CD4-positive, alpha-beta T cell (primary cell): ENCODE results near the gene GPR61. TPM values are rescaled to one million over a fixed set of nuclear protein-coding genes. Genes with fewer than 3 reads are reported as not detected.

Experiments
- ATAC-seq: fragments of 200-7000 bp; cut with Tn5 transposase; one replicate; pipeline ENCODE4 v1.10.0; 2022; ENCODE audit warnings: mild to moderate bottlenecking; ENCODE audit not compliant: poor library complexity
- CTCF ChIA-PET: fragments of 350-600 bp; sonication (Branson Sonifier 250); formaldehyde crosslinking; loops from one replicate; lab custom pipeline; 2021; ENCODE audit warnings: antibody characterized with exemption, inconsistent platforms; lab: Charles Lee
- POLR2A ChIA-PET: fragments of 350-600 bp; sonication (Branson Sonifier 250); formaldehyde crosslinking; loops from one replicate; lab custom pipeline; 2021; ENCODE audit warnings: antibody characterized with exemption, inconsistent platforms; lab: Charles Lee
- DNase-seq, 14 experiments: peaks; one replicate each; pipeline ENCODE4 v3.0.0-alpha.2; 2013 to 2020; ENCODE audit warnings: mixed read lengths in 2 of 14
- H3K27ac ChIP-seq, 2 donors: one replicate each; pipeline versions ENCODE4 v1.5.1 to v1.7.0; 2013; ENCODE audit warnings: low read length in 2 of 2, low read depth in 1 of 2, mild to moderate bottlenecking in 1 of 2
- H3K27me3 ChIP-seq, 2 experiments: 1 replicate in 1 of 2; 2 replicates in 1 of 2; pipeline versions ENCODE4 v1.6.1 to v1.7.0; 2013; ENCODE audit warnings: low read length in 2 of 2, control low read depth in 1 of 2, mild to moderate bottlenecking in 1 of 2, moderate library complexity in 1 of 2; ENCODE audit not compliant: insufficient read depth in 2 of 2, control insufficient read depth in 1 of 2
- H3K36me3 ChIP-seq: one replicate; pipeline ENCODE4 v1.6.1; 2013; ENCODE audit warnings: low read length, control low read depth; ENCODE audit not compliant: insufficient read depth
- H3K4me1 ChIP-seq: one replicate; pipeline ENCODE4 v1.6.1; 2013; ENCODE audit warnings: low read length, control low read depth; ENCODE audit not compliant: insufficient read depth
- H3K4me3 ChIP-seq: one replicate; pipeline ENCODE4 v1.5.1; 2013; ENCODE audit warnings: mild to moderate bottlenecking, low read length, moderate library complexity
- H3K9me3 ChIP-seq, 2 experiments: 1 replicate in 1 of 2; 2 replicates in 1 of 2; pipeline versions ENCODE4 v1.6.1 to v1.7.0; 2013; ENCODE audit warnings: low read length in 2 of 2, mild to moderate bottlenecking in 2 of 2, control low read depth in 1 of 2, moderate library complexity in 1 of 2; ENCODE audit not compliant: control insufficient read depth in 1 of 2, insufficient read depth in 1 of 2
- H3K27ac Mint-ChIP-seq: one replicate; pipeline ENCODE4 v1.8.0; 2020; ENCODE audit warnings: mixed read lengths
- H3K27me3 Mint-ChIP-seq: one replicate; pipeline ENCODE4 v1.8.0; 2021; ENCODE audit warnings: mixed read lengths
- H3K36me3 Mint-ChIP-seq: one replicate; pipeline ENCODE4 v1.8.0; 2021; ENCODE audit warnings: low read depth, mixed read lengths
- H3K4me1 Mint-ChIP-seq: one replicate; pipeline ENCODE4 v1.8.0; 2021; ENCODE audit warnings: low read depth, mixed read lengths
- H3K4me3 Mint-ChIP-seq: one replicate; pipeline ENCODE4 v1.8.0; 2020; ENCODE audit warnings: mild to moderate bottlenecking, mixed read lengths
- H3K9me3 Mint-ChIP-seq: one replicate; pipeline ENCODE4 v1.8.0; 2020; ENCODE audit warnings: mixed read lengths
- intact Hi-C, 2 experiments: fragments of 100-400 bp; cut with DNase I in 1 of 2; cut with micrococcal nuclease in 1 of 2; formaldehyde crosslinking; loops; one replicate each; pipeline versions ENCODE4 v1.15.1 to v1.9.0; 2023 to 2025; cut with DNase I, micrococcal nuclease
- total RNA-seq, 174 experiments: library from RNA in 2 of 174; stranded (reverse) in 2 of 174; gene quantifications; one replicate each; pipeline ENCODE4 v1.2.3 and lab custom pipeline; 2021 to 2026
- TF ChIP-seq, protein P1 (sequence below): fragments of 200-600 bp; IDR thresholded peaks from one replicate; pipeline ENCODE4 v1.8.0; 2022; ENCODE audit warnings: antibody characterized with exemption, mild to moderate bottlenecking

The GPR61 gene
- total RNA-seq, 2 experiments from 2014 or later, result 0.53 to 0.85 TPM

DNA sequence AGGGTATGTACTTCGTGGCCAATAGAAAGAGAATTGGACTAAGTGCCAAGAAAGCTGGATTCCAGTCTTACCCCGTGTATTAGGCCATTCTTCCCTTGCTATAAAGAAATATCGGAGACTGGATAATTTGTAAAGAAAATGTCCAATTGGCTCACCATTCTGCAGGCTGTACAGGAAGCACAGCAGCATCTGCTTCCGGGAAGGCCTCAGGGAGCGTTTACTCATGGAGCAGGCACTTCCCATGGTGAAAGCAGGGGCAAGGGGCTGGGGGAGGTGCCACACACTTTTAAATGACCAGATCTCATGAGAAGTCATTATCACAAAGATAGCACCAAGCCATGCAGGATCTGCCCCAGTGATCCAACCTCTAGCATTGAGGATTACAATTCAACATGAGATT lies 22.3 kb upstream of the GPR61 start:
- TF ChIP-seq, protein P1, sequence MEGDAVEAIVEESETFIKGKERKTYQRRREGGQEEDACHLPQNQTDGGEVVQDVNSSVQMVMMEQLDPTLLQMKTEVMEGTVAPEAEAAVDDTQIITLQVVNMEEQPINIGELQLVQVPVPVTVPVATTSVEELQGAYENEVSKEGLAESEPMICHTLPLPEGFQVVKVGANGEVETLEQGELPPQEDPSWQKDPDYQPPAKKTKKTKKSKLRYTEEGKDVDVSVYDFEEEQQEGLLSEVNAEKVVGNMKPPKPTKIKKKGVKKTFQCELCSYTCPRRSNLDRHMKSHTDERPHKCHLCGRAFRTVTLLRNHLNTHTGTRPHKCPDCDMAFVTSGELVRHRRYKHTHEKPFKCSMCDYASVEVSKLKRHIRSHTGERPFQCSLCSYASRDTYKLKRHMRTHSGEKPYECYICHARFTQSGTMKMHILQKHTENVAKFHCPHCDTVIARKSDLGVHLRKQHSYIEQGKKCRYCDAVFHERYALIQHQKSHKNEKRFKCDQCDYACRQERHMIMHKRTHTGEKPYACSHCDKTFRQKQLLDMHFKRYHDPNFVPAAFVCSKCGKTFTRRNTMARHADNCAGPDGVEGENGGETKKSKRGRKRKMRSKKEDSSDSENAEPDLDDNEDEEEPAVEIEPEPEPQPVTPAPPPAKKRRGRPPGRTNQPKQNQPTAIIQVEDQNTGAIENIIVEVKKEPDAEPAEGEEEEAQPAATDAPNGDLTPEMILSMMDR, result no peak
- ATAC-seq (no peak), DNase-seq (no peak)
- Mint-ChIP-seq H3K27me3 (no peaks in the 10 kb centered on the region), H3K4me3 (no peak overlapping the region), H3K36me3 (no peaks in the 10 kb centered on the region), H3K27ac (no peak overlapping the region), H3K4me1 (peaks cover 4% of the 10 kb centered on the region), H3K9me3 (no peaks in the 10 kb centered on the region)
- Histone ChIP-seq H3K27me3 (no peaks in the 10 kb centered on the region), H3K9me3 (no peaks in the 10 kb centered on the region), H3K36me3 (no peaks in the 10 kb centered on the region), H3K4me3 (no peak overlapping the region), H3K4me1 (no peaks in the 10 kb centered on the region), H3K27ac (no peak overlapping the region)
- CTCF ChIA-PET, result interaction anchor here (1.1 kb wide), 1 partner anchor 123 kb away, joined by 4 read pairs; no protein-coding TSS in a partner anchor
- POLR2A ChIA-PET, result interaction anchor here (0.7 kb wide), 1 partner anchor 17 kb away, joined by 3 read pairs; no protein-coding TSS in a partner anchor
- intact Hi-C loops, result loop anchor here in 1 of 2 experiments (1.0 to 2.0 kb wide), 2 partner anchors 14 to 17 kb away; no protein-coding TSS in a partner anchor

DNA sequence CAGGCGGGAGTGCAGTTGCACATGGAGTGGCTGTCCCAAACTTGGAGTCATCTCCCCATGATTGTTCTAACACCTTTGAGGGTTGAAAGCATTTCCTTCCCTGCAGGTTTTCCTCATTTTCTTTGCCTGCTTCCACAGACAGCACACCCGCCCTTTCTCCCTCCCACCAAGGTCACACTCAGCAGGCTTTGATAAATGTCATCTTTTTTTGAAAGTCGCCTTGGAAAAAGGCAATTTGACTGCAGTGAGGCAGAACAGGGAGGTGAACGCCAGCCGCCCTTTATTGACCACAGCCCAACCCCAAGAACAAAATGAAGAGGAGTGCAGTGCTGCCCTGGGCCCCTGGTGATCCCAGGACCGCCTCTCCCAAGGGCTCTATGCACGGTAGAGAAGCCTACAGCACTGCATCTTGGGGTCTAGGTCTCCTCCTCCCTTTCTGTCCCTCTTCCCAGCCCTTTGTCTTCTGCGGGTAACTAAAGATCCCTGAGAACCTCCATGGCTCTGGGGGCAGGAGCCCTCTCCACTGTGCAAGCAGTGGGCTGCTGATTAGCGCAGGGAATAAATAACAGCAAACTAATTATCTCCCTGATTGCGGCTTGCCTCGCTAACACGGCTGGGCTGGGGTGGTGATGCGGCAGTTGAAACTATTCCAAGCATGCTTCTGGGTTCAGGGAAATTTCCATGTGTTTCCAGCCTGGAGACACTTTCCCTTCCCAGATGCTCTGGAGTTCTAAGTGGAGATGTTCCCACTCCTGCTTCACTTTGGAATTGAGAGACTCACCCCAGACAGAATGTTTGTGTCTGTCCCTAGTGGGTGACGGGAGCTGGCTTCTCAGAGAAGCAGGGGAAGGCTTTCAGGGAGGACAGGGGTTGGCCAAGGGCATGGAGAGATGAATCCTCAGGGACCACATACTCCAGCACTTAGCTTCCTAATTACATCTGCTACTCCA lies 18.4 kb upstream of the GPR61 start:
- Mint-ChIP-seq H3K27me3 (no peaks in the 10 kb centered on the region), H3K36me3 (no peaks in the 10 kb centered on the region), H3K27ac (no peak overlapping the region), H3K4me1 (no peaks in the 10 kb centered on the region), H3K9me3 (no peaks in the 10 kb centered on the region), H3K4me3 (no peak overlapping the region)
- Histone ChIP-seq H3K27ac (no peak overlapping the region), H3K4me1 (no peaks in the 10 kb centered on the region), H3K27me3 (no peaks in the 10 kb centered on the region), H3K36me3 (no peaks in the 10 kb centered on the region), H3K4me3 (no peak overlapping the region), H3K9me3 (no peaks in the 10 kb centered on the region)
- ATAC-seq (no peak), DNase-seq (no peak)
- ChIA-PET CTCF (interaction anchor here (1.1 to 1.6 kb wide), 2 partner anchors 21 to 119 kb away, joined by 3 to 4 read pairs; no protein-coding TSS in a partner anchor), POLR2A (interaction anchor here (0.9 to 1.1 kb wide), 2 partner anchors 11 to 19 kb away, joined by 3 to 4 read pairs; no protein-coding TSS in a partner anchor)
- TF ChIP-seq, protein P1, result no peak
- intact Hi-C loops, result no loop called here

DNA sequence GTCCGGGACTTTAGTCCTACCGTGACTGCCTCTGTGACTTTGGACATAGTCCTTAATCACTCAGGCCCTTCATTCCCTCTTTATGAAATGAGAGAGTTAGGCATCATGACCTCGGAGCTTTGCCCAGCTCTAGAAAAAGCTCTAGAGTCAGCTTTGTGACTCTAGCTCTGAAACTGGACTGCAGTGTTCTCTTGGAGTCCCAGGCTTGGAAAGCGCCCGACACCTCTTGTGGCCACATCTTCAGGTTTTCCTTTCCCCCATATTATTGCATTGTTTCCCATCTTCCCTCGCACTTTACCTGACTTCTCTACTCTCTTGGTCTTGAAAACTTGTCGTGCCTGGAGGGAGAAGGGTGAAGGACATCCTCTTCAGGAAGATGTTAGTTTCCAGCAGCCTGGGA lies 17.6 kb upstream of the GPR61 start:
- intact Hi-C loops, result no loop called here
- Mint-ChIP-seq H3K4me3 (no peak overlapping the region), H3K27ac (no peak overlapping the region), H3K4me1 (no peaks in the 10 kb centered on the region), H3K9me3 (no peaks in the 10 kb centered on the region), H3K36me3 (no peaks in the 10 kb centered on the region), H3K27me3 (no peaks in the 10 kb centered on the region)
- ChIA-PET CTCF (interaction anchor here (1.6 to 1.7 kb wide), 2 partner anchors 10 to 22 kb away, joined by 3 to 4 read pairs; no protein-coding TSS in a partner anchor), POLR2A (interaction anchor here (0.9 kb wide), 1 partner anchor 20 kb away, joined by 3 read pairs; no protein-coding TSS in a partner anchor)
- H3K9me3 ChIP-seq, result no peaks in the 10 kb centered on the region
- H3K27me3 ChIP-seq, result no peaks in the 10 kb centered on the region
- ATAC-seq, result no peak
- DNase-seq, result no peak
- no peaks in the 10 kb centered on the region for H3K36me3 ChIP-seq
- H3K4me3 ChIP-seq, result no peak overlapping the region
- H3K4me1 ChIP-seq, result no peaks in the 10 kb centered on the region
- TF ChIP-seq, protein P1, result no peak
- no peak overlapping the region for H3K27ac ChIP-seq
